Osteoblast (primary cell): ENCODE measurements around the gene PIEZO2. TPM values are rescaled to one million over a fixed set of nuclear protein-coding genes. Genes with fewer than 3 reads are reported as not detected.

ENCODE experiments used
- DNase-seq: peaks from one replicate; pipeline ENCODE4 v3.0.0; 2011; ENCODE audit warnings: low spot score, mixed read lengths; ENCODE audit not compliant: insufficient read length; ENCODE audit errors: missing footprints
- H2AFZ ChIP-seq: 2 replicates; pipeline ENCODE4 v1.6.0; 2011; ENCODE audit warnings: mild to moderate bottlenecking, low read length
- H3K27ac ChIP-seq: 2 replicates; pipeline ENCODE4 v1.5.1; 2011; ENCODE audit warnings: mild to moderate bottlenecking, low read depth, low read length, moderate library complexity
- H3K27me3 ChIP-seq: 2 replicates; pipeline ENCODE4 v1.6.0; 2012; ENCODE audit warnings: mild to moderate bottlenecking, control low read depth, inconsistent platforms, low read length, moderate library complexity; ENCODE audit not compliant: insufficient read depth
- H3K36me3 ChIP-seq: 2 replicates; pipeline ENCODE4 v1.5.1; 2011; ENCODE audit warnings: mild to moderate bottlenecking, low read length, control low read depth, moderate library complexity; ENCODE audit not compliant: insufficient read depth
- H3K4me1 ChIP-seq: 2 replicates; pipeline ENCODE4 v1.5.1; 2011; ENCODE audit warnings: mild to moderate bottlenecking, low read length, control low read depth, moderate library complexity; ENCODE audit not compliant: insufficient read depth
- H3K4me2 ChIP-seq: 2 replicates; pipeline ENCODE4 v1.6.0; 2011; ENCODE audit warnings: mild to moderate bottlenecking, low read length; ENCODE audit not compliant: insufficient read depth
- H3K4me3 ChIP-seq: fragments of 200-600 bp; sonication (generic); 3 replicates; pipeline ENCODE4 v1.5.1; 2012; ENCODE audit warnings: mild to moderate bottlenecking, low read length, inconsistent platforms; ENCODE audit not compliant: insufficient read depth
- H3K79me2 ChIP-seq: 2 replicates; pipeline ENCODE4 v1.6.0; 2012; ENCODE audit warnings: mild to moderate bottlenecking, low read length, control low read depth, inconsistent platforms; ENCODE audit not compliant: insufficient read depth
- H3K9me3 ChIP-seq: 2 replicates; pipeline ENCODE4 v1.5.1; 2011; ENCODE audit warnings: low read depth, low read length, control low read depth
- H4K20me1 ChIP-seq: 2 replicates; pipeline ENCODE4 v1.6.0; 2012; ENCODE audit warnings: mild to moderate bottlenecking, low read length, control low read depth; ENCODE audit not compliant: insufficient read depth
- CTCF ChIP-seq: IDR thresholded peaks from 2 replicates; pipeline ENCODE4 v1.5.1; 2011; ENCODE audit warnings: mild to moderate bottlenecking, low read depth, low read length, moderate library complexity; ENCODE audit errors: extremely low read depth
- total RNA-seq: library from RNA; depleted of rRNA; stranded (reverse); fragments of >200 nt; gene quantifications from 2 replicates; pipeline ENCODE4 v1.2.3, GENCODE V29; 2012

PIEZO2 gene
- total RNA-seq, 1 donor = 46.7 TPM

GRCh38 chr18:10896851-10897250 is 252.5 kb downstream of the PIEZO2 start:
- H3K27me3 ChIP-seq = no peaks in the 10 kb centered on the region
- no peaks in the 10 kb centered on the region for H4K20me1 ChIP-seq
- H3K27ac ChIP-seq = no peak overlapping the region
- DNase-seq = no peak
- no peak overlapping the region for H3K4me2 ChIP-seq
- H3K79me2 ChIP-seq = no peaks in the 10 kb centered on the region
- H3K4me1 ChIP-seq = no peaks in the 10 kb centered on the region
- no peaks in the 10 kb centered on the region for H3K9me3 ChIP-seq
- H3K4me3 ChIP-seq = no peak overlapping the region
- no peak overlapping the region for H2AFZ ChIP-seq
- no peaks in the 10 kb centered on the region for H3K36me3 ChIP-seq
- TF ChIP-seq CTCF = no peak

GRCh38 chr18:10895976-10896375 is 253.4 kb downstream of the PIEZO2 start:
- H3K27ac ChIP-seq = no peak overlapping the region
- TF ChIP-seq CTCF = no peak
- H3K79me2 ChIP-seq = no peaks in the 10 kb centered on the region
- no peak overlapping the region for H2AFZ ChIP-seq
- H3K9me3 ChIP-seq = no peaks in the 10 kb centered on the region
- no peak overlapping the region for H3K4me3 ChIP-seq
- no peaks in the 10 kb centered on the region for H4K20me1 ChIP-seq
- H3K36me3 ChIP-seq = no peaks in the 10 kb centered on the region
- no peaks in the 10 kb centered on the region for H3K27me3 ChIP-seq
- DNase-seq = no peak
- H3K4me1 ChIP-seq = no peaks in the 10 kb centered on the region
- H3K4me2 ChIP-seq = no peak overlapping the region

GRCh38 chr18:10894501-10894900 is 254.9 kb downstream of the PIEZO2 start:
- H3K4me1 ChIP-seq = no peaks in the 10 kb centered on the region
- H3K4me3 ChIP-seq = no peak overlapping the region
- no peak for TF ChIP-seq CTCF
- DNase-seq = no peak
- H2AFZ ChIP-seq = no peak overlapping the region
- H3K9me3 ChIP-seq = no peaks in the 10 kb centered on the region
- no peaks in the 10 kb centered on the region for H4K20me1 ChIP-seq
- no peaks in the 10 kb centered on the region for H3K36me3 ChIP-seq
- no peaks in the 10 kb centered on the region for H3K79me2 ChIP-seq
- no peaks in the 10 kb centered on the region for H3K27me3 ChIP-seq
- no peak overlapping the region for H3K27ac ChIP-seq
- H3K4me2 ChIP-seq = no peak overlapping the region

- H3K27me3 ChIP-seq = no peaks in the 10 kb centered on the region
- DNase-seq = no peak
- H3K79me2 ChIP-seq = no peaks in the 10 kb centered on the region
- H3K4me1 ChIP-seq = no peaks in the 10 kb centered on the region
- H4K20me1 ChIP-seq = no peaks in the 10 kb centered on the region
- H3K4me3 ChIP-seq = no peak overlapping the region
- no peaks in the 10 kb centered on the region for H3K36me3 ChIP-seq
- no peak overlapping the region for H3K27ac ChIP-seq
- TF ChIP-seq CTCF = no peak
- H3K9me3 ChIP-seq = no peaks in the 10 kb centered on the region
- H3K4me2 ChIP-seq = no peak overlapping the region
- H2AFZ ChIP-seq = no peak overlapping the region
These were observed 255.6 kb downstream of the PIEZO2 start for GRCh38 chr18:10893761-10894160.
